ENCODE results near the gene ACBD6. TPM values are rescaled to one million over a fixed set of nuclear protein-coding genes. Genes with fewer than 3 reads are reported as not detected.

The ACBD6 gene
- total and polyA plus RNA-seq, 12 donors, result 16.2 to 30.0 (median 21.0) TPM

GRCh38 chr1:180360333-180361075 lies 141.9 kb downstream of the ACBD6 start:
- Histone ChIP-seq H3K9me3 (no peaks in the 10 kb centered on the region), H3K27me3 (no peaks in the 10 kb centered on the region), H3K27ac (no peak overlapping the region), H3K4me3 (no peak overlapping the region), H3K36me3 (no peaks in the 10 kb centered on the region), H3K4me1 (peaks cover 0 to 9% (median 2%) of the 10 kb centered on the region in 9 donors)
- WGBS, 2 donors, result 90 to 92% methylated on average over 3 of the region's 3 CpGs
- intact Hi-C loops (cut with DNase I), result no loop called here
- no peak for TF ChIP-seq CTCF (IDR thresholded peaks at IDR 0.05)
- ATAC-seq (no peak), DNase-seq (no peak)

GRCh38 chr1:180358649-180359048 lies 143.7 kb downstream of the ACBD6 start:
- Histone ChIP-seq H3K27ac (no peak overlapping the region), H3K4me3 (no peak overlapping the region), H3K4me1 (peaks cover 0 to 15% (median 2%) of the 10 kb centered on the region in 9 donors), H3K36me3 (no peaks in the 10 kb centered on the region), H3K27me3 (no peaks in the 10 kb centered on the region), H3K9me3 (no peaks in the 10 kb centered on the region)
- 4 to 43% methylated on average over 1 of the region's 1 CpG for WGBS, 2 donors
- ATAC-seq (no peak), DNase-seq (peak; percentile 12 to 30)
- TF ChIP-seq CTCF (IDR thresholded peaks at IDR 0.05), result no peak
- intact Hi-C loops (cut with DNase I), result no loop called here

- 80 to 81% methylated on average over 2 of the region's 2 CpGs for WGBS, 2 donors
- DNase-seq (no peak), ATAC-seq (no peak)
- Histone ChIP-seq H3K4me3 (no peak overlapping the region), H3K4me1 (peaks cover 0 to 8% (median 2%) of the 10 kb centered on the region in 9 donors), H3K36me3 (no peaks in the 10 kb centered on the region), H3K27me3 (no peaks in the 10 kb centered on the region), H3K27ac (no peak overlapping the region), H3K9me3 (no peaks in the 10 kb centered on the region)
- intact Hi-C loops (cut with DNase I), result no loop called here
- no peak for TF ChIP-seq CTCF (IDR thresholded peaks at IDR 0.05)
Observed at GRCh38 chr1:180353945-180354344, 148.4 kb downstream of the ACBD6 start.

- no peak overlapping the region for H3K4me3 ChIP-seq
- intact Hi-C loops (cut with DNase I), result no loop called here
- no peak overlapping the region for H3K27ac ChIP-seq
- no peak for ATAC-seq
- H3K4me1 ChIP-seq, result peaks cover 0 to 8% (median 0%) of the 10 kb centered on the region in 9 donors
- no peak for TF ChIP-seq CTCF (IDR thresholded peaks at IDR 0.05)
- no peaks in the 10 kb centered on the region for H3K36me3 ChIP-seq
- no peak for DNase-seq
- H3K27me3 ChIP-seq, result no peaks in the 10 kb centered on the region
- 96 to 97% methylated on average over 2 of the region's 2 CpGs for WGBS, 2 donors
- H3K9me3 ChIP-seq, result no peaks in the 10 kb centered on the region
Observed at GRCh38 chr1:180352588-180352987, 149.8 kb downstream of the ACBD6 start.
